ENCODE measurements around the gene GNB1L. TPM values are rescaled to one million over a fixed set of nuclear protein-coding genes. Genes with fewer than 3 reads are reported as not detected.

GNB1L gene
- total and polyA plus RNA-seq, 4 donors: 4.3 to 12.6 (median 4.8) TPM

- intact Hi-C loops (cut with DNase I): no loop called here
- 95 to 97% methylated on average over 13 of the region's 13 CpGs for WGBS, 2 donors
- Histone ChIP-seq H3K4me1 (ENCODE audit: control insufficient read depth in 1 of 2, insufficient read depth in 2 of 2, low read length in 2 of 2) (no peaks in the 10 kb centered on the region), H3K27ac (ENCODE audit: low read depth in 1 of 2, low read length in 2 of 2) (no peak overlapping the region), H3K9me3 (ENCODE audit: control insufficient read depth, low read length) (no peaks in the 10 kb centered on the region), H3K4me3 (ENCODE audit: low read length in 2 of 2) (no peak overlapping the region), H3K36me3 (ENCODE audit: control insufficient read depth in 1 of 2, insufficient read depth in 2 of 2, low read length in 1 of 2) (no peaks in the 10 kb centered on the region), H3K27me3 (ENCODE audit: control insufficient read depth in 1 of 2, insufficient read depth in 2 of 2, low read length in 1 of 2) (no peaks in the 10 kb centered on the region)
- peak in 1 of 2 donors; percentile 55 for DNase-seq
- no peak for ATAC-seq (ENCODE audit: low FRiP score)
Measured at GRCh38 chr22:19862619-19863246, 8.1 kb upstream of the GNB1L start.

GRCh38 chr22:19859861-19860510, 5.3 kb upstream of the GNB1L start:
- intact Hi-C loops (cut with DNase I): loop anchor here in 1 of 2 donors (10.0 kb wide), 1 partner anchor 55 kb away; no protein-coding TSS in a partner anchor
- no peaks in the 10 kb centered on the region for H3K36me3 ChIP-seq (ENCODE audit: control insufficient read depth in 1 of 2, insufficient read depth in 2 of 2, low read length in 1 of 2)
- no peaks in the 10 kb centered on the region for H3K27me3 ChIP-seq (ENCODE audit: control insufficient read depth in 1 of 2, insufficient read depth in 2 of 2, low read length in 1 of 2)
- ATAC-seq (ENCODE audit: low FRiP score): no peak
- 94 to 96% methylated on average over 8 of the region's 8 CpGs for whole genome bisulfite sequencing, 2 donors
- H3K27ac ChIP-seq (ENCODE audit: low read depth in 1 of 2, low read length in 2 of 2): no peak overlapping the region
- no peaks in the 10 kb centered on the region for H3K9me3 ChIP-seq (ENCODE audit: control insufficient read depth, low read length)
- H3K4me3 ChIP-seq (ENCODE audit: low read length in 2 of 2): no peak overlapping the region
- no peaks in the 10 kb centered on the region for H3K4me1 ChIP-seq (ENCODE audit: control insufficient read depth in 1 of 2, insufficient read depth in 2 of 2, low read length in 2 of 2)
- no peak for DNase-seq

GRCh38 chr22:19857382-19857781, 2.7 kb upstream of the GNB1L start:
- intact Hi-C loops (cut with DNase I): loop anchor here in 1 of 2 donors (10.0 kb wide), 1 partner anchor 57 kb away; no protein-coding TSS in a partner anchor
- 96 to 98% methylated on average over 3 of the region's 3 CpGs for WGBS, 2 donors
- Histone ChIP-seq H3K27me3 (ENCODE audit: control insufficient read depth in 1 of 2, insufficient read depth in 2 of 2, low read length in 1 of 2) (no peaks in the 10 kb centered on the region), H3K4me1 (ENCODE audit: control insufficient read depth in 1 of 2, insufficient read depth in 2 of 2, low read length in 2 of 2) (no peaks in the 10 kb centered on the region), H3K4me3 (ENCODE audit: low read length in 2 of 2) (no peak overlapping the region), H3K9me3 (ENCODE audit: control insufficient read depth, low read length) (no peaks in the 10 kb centered on the region), H3K36me3 (ENCODE audit: control insufficient read depth in 1 of 2, insufficient read depth in 2 of 2, low read length in 1 of 2) (no peaks in the 10 kb centered on the region), H3K27ac (ENCODE audit: low read depth in 1 of 2, low read length in 2 of 2) (no peak overlapping the region)
- ATAC-seq (ENCODE audit: low FRiP score) (no peak), DNase-seq (no peak)

- Histone ChIP-seq H3K4me1 (ENCODE audit: control insufficient read depth in 1 of 2, insufficient read depth in 2 of 2, low read length in 2 of 2) (no peaks in the 10 kb centered on the region), H3K27ac (ENCODE audit: low read depth in 1 of 2, low read length in 2 of 2) (peak overlapping the region in 1 of 2 donors; percentile 72), H3K4me3 (ENCODE audit: low read length in 2 of 2) (peak overlapping the region; percentile 23 to 60), H3K27me3 (ENCODE audit: control insufficient read depth in 1 of 2, insufficient read depth in 2 of 2, low read length in 1 of 2) (no peaks in the 10 kb centered on the region), H3K9me3 (ENCODE audit: control insufficient read depth, low read length) (no peaks in the 10 kb centered on the region), H3K36me3 (ENCODE audit: control insufficient read depth in 1 of 2, insufficient read depth in 2 of 2, low read length in 1 of 2) (no peaks in the 10 kb centered on the region)
- peak; percentile 39 for ATAC-seq (ENCODE audit: low FRiP score)
- 6 to 8% methylated on average over 24 of the region's 24 CpGs for WGBS, 2 donors
- intact Hi-C loops (cut with DNase I): loop anchor here in 1 of 2 donors (10.0 kb wide), 1 partner anchor 59 kb away; no protein-coding TSS in a partner anchor
- peak; percentile 73 to 84 for DNase-seq
Measured at GRCh38 chr22:19855504-19856409, 1.1 kb upstream of the GNB1L start.

- H3K36me3 ChIP-seq (ENCODE audit: control insufficient read depth in 1 of 2, insufficient read depth in 2 of 2, low read length in 1 of 2): no peaks in the 10 kb centered on the region
- H3K27me3 ChIP-seq (ENCODE audit: control insufficient read depth in 1 of 2, insufficient read depth in 2 of 2, low read length in 1 of 2): no peaks in the 10 kb centered on the region
- H3K4me3 ChIP-seq (ENCODE audit: low read length in 2 of 2): peak overlapping the region; percentile 59 to 79
- no peaks in the 10 kb centered on the region for H3K4me1 ChIP-seq (ENCODE audit: control insufficient read depth in 1 of 2, insufficient read depth in 2 of 2, low read length in 2 of 2)
- no peak for ATAC-seq (ENCODE audit: low FRiP score)
- DNase-seq: peak in 1 of 2 donors; percentile 51
- intact Hi-C loops (cut with DNase I): loop anchor here in 1 of 2 donors (10.0 kb wide), 1 partner anchor 61 kb away; no protein-coding TSS in a partner anchor
- 1% methylated on average over 44 to 49 of the region's 49 CpGs for WGBS, 2 donors
- H3K9me3 ChIP-seq (ENCODE audit: control insufficient read depth, low read length): no peaks in the 10 kb centered on the region
- H3K27ac ChIP-seq (ENCODE audit: low read depth in 1 of 2, low read length in 2 of 2): peak overlapping the region in 1 of 2 donors; percentile 70
Measured at GRCh38 chr22:19853879-19854777, 546 bp downstream of the GNB1L start.

GRCh38 chr22:19853058-19853878, 1.4 kb downstream of the GNB1L start:
- H3K4me3 ChIP-seq (ENCODE audit: low read length in 2 of 2): peak overlapping the region in 1 of 2 donors; percentile 79
- ATAC-seq (ENCODE audit: low FRiP score): no peak
- WGBS, 2 donors: 39 to 40% methylated on average over 11 of the region's 11 CpGs
- no peaks in the 10 kb centered on the region for H3K27me3 ChIP-seq (ENCODE audit: control insufficient read depth in 1 of 2, insufficient read depth in 2 of 2, low read length in 1 of 2)
- H3K36me3 ChIP-seq (ENCODE audit: control insufficient read depth in 1 of 2, insufficient read depth in 2 of 2, low read length in 1 of 2): no peaks in the 10 kb centered on the region
- no peak for DNase-seq
- H3K27ac ChIP-seq (ENCODE audit: low read depth in 1 of 2, low read length in 2 of 2): no peak overlapping the region
- H3K9me3 ChIP-seq (ENCODE audit: control insufficient read depth, low read length): no peaks in the 10 kb centered on the region
- H3K4me1 ChIP-seq (ENCODE audit: control insufficient read depth in 1 of 2, insufficient read depth in 2 of 2, low read length in 2 of 2): no peaks in the 10 kb centered on the region
- intact Hi-C loops (cut with DNase I): loop anchor here in 1 of 2 donors (10.0 kb wide), 1 partner anchor 62 kb away; no protein-coding TSS in a partner anchor

- WGBS, 2 donors: 87 to 89% methylated on average over 12 of the region's 12 CpGs
- DNase-seq: peak in 1 of 2 donors; percentile 55
Measured at GRCh38 chr22:19852177-19852781, 2.4 kb downstream of the GNB1L start.

More at GRCh38 chr22:19852177-19852781, 2.4 kb downstream of the GNB1L start:
- Histone ChIP-seq H3K9me3 (ENCODE audit: control insufficient read depth, low read length) (no peaks in the 10 kb centered on the region), H3K27ac (ENCODE audit: low read depth in 1 of 2, low read length in 2 of 2) (no peak overlapping the region), H3K36me3 (ENCODE audit: control insufficient read depth in 1 of 2, insufficient read depth in 2 of 2, low read length in 1 of 2) (no peaks in the 10 kb centered on the region), H3K4me1 (ENCODE audit: control insufficient read depth in 1 of 2, insufficient read depth in 2 of 2, low read length in 2 of 2) (no peaks in the 10 kb centered on the region), H3K27me3 (ENCODE audit: control insufficient read depth in 1 of 2, insufficient read depth in 2 of 2, low read length in 1 of 2) (no peaks in the 10 kb centered on the region), H3K4me3 (ENCODE audit: low read length in 2 of 2) (no peak overlapping the region)
- ATAC-seq (ENCODE audit: low FRiP score): no peak
- intact Hi-C loops (cut with DNase I): loop anchor here in 1 of 2 donors (10.0 kb wide), 1 partner anchor 63 kb away; no protein-coding TSS in a partner anchor

Data from aorta (tissue), 5 donors.